HG03175 (cell line): Measurements from ENCODE around the gene B3GALNT1.

Experiments used
- ATAC-seq: cut with Tn5 transposase; IDR thresholded peaks from one replicate; pipeline ENCODE4 v1.9.1; 2021; ENCODE audit warnings: mild to moderate bottlenecking, moderate library complexity; ENCODE audit not compliant: unreplicated experiment

The B3GALNT1 gene

GRCh38 chr3:161104561-161105551 lies at the start of gene B3GALNT1:
Gene B3GALNT1, minus strand, starts transcription at chr3:161105349. Its CDS starts 18,595 bp downstream, at chr3:161086754.
- ATAC-seq = peak; percentile 71

GRCh38 chr3:161153480-161153879 lies 48.3 kb upstream of the B3GALNT1 start:
- ATAC-seq = no peak

- no peak for ATAC-seq
Measured at GRCh38 chr3:161150001-161150525, 44.9 kb upstream of the B3GALNT1 start.

GRCh38 chr3:161149529-161149928 lies 44.4 kb upstream of the B3GALNT1 start:
- ATAC-seq = no peak

- no peak for ATAC-seq
Measured at GRCh38 chr3:161148832-161149475, 43.8 kb upstream of the B3GALNT1 start.

- ATAC-seq = no peak
Measured at GRCh38 chr3:161142486-161142885, 37.3 kb upstream of the B3GALNT1 start.

- no peak for ATAC-seq
Measured at GRCh38 chr3:161139686-161140085, 34.5 kb upstream of the B3GALNT1 start.

GRCh38 chr3:161137260-161137659 lies 32.1 kb upstream of the B3GALNT1 start:
- no peak for ATAC-seq

- no peak for ATAC-seq
Measured at GRCh38 chr3:161132391-161132790, 27.2 kb upstream of the B3GALNT1 start.

GRCh38 chr3:161126495-161126894 lies 21.3 kb upstream of the B3GALNT1 start:
- ATAC-seq = no peak

GRCh38 chr3:161117646-161118045 lies 12.5 kb upstream of the B3GALNT1 start:
- no peak for ATAC-seq

- no peak for ATAC-seq
Measured at GRCh38 chr3:161108840-161109239, 3.7 kb upstream of the B3GALNT1 start.

GRCh38 chr3:161107311-161107710 lies 2.2 kb upstream of the B3GALNT1 start:
- no peak for ATAC-seq

- no peak for ATAC-seq
Measured at GRCh38 chr3:161103776-161104385, 1.3 kb downstream of the B3GALNT1 start.

GRCh38 chr3:161101609-161102008 lies 3.5 kb downstream of the B3GALNT1 start:
- no peak for ATAC-seq

- ATAC-seq = no peak
Measured at GRCh38 chr3:161100994-161101393, 4.2 kb downstream of the B3GALNT1 start.

GRCh38 chr3:161096771-161097367 lies 8.3 kb downstream of the B3GALNT1 start:
- no peak for ATAC-seq

- ATAC-seq = no peak
Measured at GRCh38 chr3:161093895-161094294, 11.3 kb downstream of the B3GALNT1 start.

GRCh38 chr3:161084277-161084676 lies 20.9 kb downstream of the B3GALNT1 start:
- no peak for ATAC-seq

GRCh38 chr3:161083131-161083530 lies 22.0 kb downstream of the B3GALNT1 start:
- ATAC-seq = no peak

GRCh38 chr3:161082063-161082462 lies 23.1 kb downstream of the B3GALNT1 start:
- peak; percentile 26 for ATAC-seq
